ENCODE measurements around the gene CDH23. TPM values are rescaled to one million over a fixed set of nuclear protein-coding genes. Genes with fewer than 3 reads are reported as not detected.

Gene CDH23
- total and polyA plus RNA-seq, 9 of the 15 experiments (the other 6 are each of a cell fraction or from before 2014, with no cell fraction given) = 0.18 to 1.2 (median 0.47) TPM

- ATAC-seq = no peak
- in situ Hi-C loops (cut with MboI) (no loop called here), intact Hi-C loops (cut with micrococcal nuclease) (no loop called here)
- ChIA-PET POLR2A (interaction anchor here (2.0 kb wide), 1 partner anchor 10 kb away, joined by 6 read pairs; no protein-coding TSS in a partner anchor), CTCF (ENCODE audit: low intra/inter-chr PET ratio) (no interaction called here)
- no peaks in the 10 kb centered on the region for H3K9me1 ChIP-seq (ENCODE audit: control insufficient read depth, insufficient read depth, low read length)
- no peak for DNase-seq (ENCODE audit: extremely low read depth in 1 of 4, low spot score in 3 of 4)
- H3K27ac ChIP-seq (ENCODE audit: extremely low read depth, low read depth, low read length) = no peak overlapping the region
- no peaks in the 10 kb centered on the region for H3K79me2 ChIP-seq (ENCODE audit: control insufficient read depth, insufficient read depth, low read length)
- no peaks in the 10 kb centered on the region for H3K9me3 ChIP-seq (replicated peaks; ENCODE audit: control insufficient read depth, insufficient read depth, low read depth, low read length)
- H3K4me3 ChIP-seq = no peak overlapping the region
- WGBS (ENCODE audit: insufficient coverage, low coverage, missing lambda C conversion rate) = 3% methylated on average over 3 of the region's 3 CpGs
- H3K36me3 ChIP-seq (ENCODE audit: control insufficient read depth, insufficient read depth, low read length) = no peaks in the 10 kb centered on the region
- no peaks in the 10 kb centered on the region; a peak in 1 of 5 replicates for H3K4me1 ChIP-seq (replicated peaks in 1 of 2; ENCODE audit: control insufficient read depth in 2 of 2, insufficient read depth in 2 of 2, low read length in 2 of 2)
- FAIRE-seq = no peak
- H3K4me2 ChIP-seq (ENCODE audit: insufficient read depth, low read length) = no peak overlapping the region
- no TSS peak for BruUV-seq (replicated peaks)
- H3K27me3 ChIP-seq (ENCODE audit: control insufficient read depth in 2 of 2, insufficient read depth in 2 of 2, low read length in 2 of 2) = peaks cover 22 to 26% of the 10 kb centered on the region in 2 experiments
- no peak overlapping the region for H2AFZ ChIP-seq (ENCODE audit: low read depth, low read length)
- no peaks in the 10 kb centered on the region for H4K20me1 ChIP-seq (replicated peaks; ENCODE audit: control insufficient read depth, insufficient read depth, low read length)
- no peak overlapping the region for H3K9ac ChIP-seq (ENCODE audit: insufficient read depth in 1 of 2, low read depth in 2 of 2, low read length in 2 of 2)
- TF ChIP-seq XRCC5 (IDR thresholded peaks at IDR 0.05; ENCODE audit: low read depth, low read length) (no peak), ATF3 (IDR thresholded peaks at IDR 0.05) (no peak), ATF3 (CRISPR knock-in tag; conservative IDR thresholded peaks at IDR 0.05) (no peak), FOXJ3 (CRISPR knock-in tag; IDR thresholded peaks at IDR 0.05) (no peak), ZNF384 (IDR thresholded peaks at IDR 0.05; ENCODE audit: low read depth, low read length) (no peak), TFE3 (CRISPR knock-in tag; IDR thresholded peaks at IDR 0.05) (no peak), MYBL2 (IDR thresholded peaks at IDR 0.05; ENCODE audit: low read depth) (no peak), MYBL2 (CRISPR knock-in tag; IDR thresholded peaks at IDR 0.05; ENCODE audit: borderline replicate concordance) (no peak), HNRNPH1 (optimal IDR thresholded peaks at IDR 0.05; ENCODE audit: low read depth, low read length) (no peak), ZBTB17 (CRISPR knock-in tag; IDR thresholded peaks at IDR 0.05) (no peak), TRIM24 (IDR thresholded peaks at IDR 0.05) (no peak), ZNF408 (CRISPR knock-in tag; IDR thresholded peaks at IDR 0.05; ENCODE audit: low read depth) (no peak), CBX1 (IDR thresholded peaks at IDR 0.05; ENCODE audit: low read depth) (no peak), CHAMP1 (IDR thresholded peaks at IDR 0.05) (no peak), HSF4 (CRISPR knock-in tag; IDR thresholded peaks at IDR 0.05; ENCODE audit: borderline replicate concordance) (no peak), ZNF551 (CRISPR knock-in tag; IDR thresholded peaks at IDR 0.05) (no peak), RBM39 (optimal IDR thresholded peaks at IDR 0.05; ENCODE audit: low read depth, low read length) (no peak), ZNF431 (CRISPR knock-in tag; IDR thresholded peaks at IDR 0.05) (no peak), ZNF354B (CRISPR knock-in tag; IDR thresholded peaks at IDR 0.05) (no peak), ETV5 (CRISPR knock-in tag; IDR thresholded peaks at IDR 0.05; ENCODE audit: low read depth) (no peak)
Measured at GRCh38 chr10:71558991-71559390, 162.3 kb downstream of the CDH23 start.
